PC-3 (cell line): ENCODE measurements around the gene PICALM. TPM values are rescaled to one million over a fixed set of nuclear protein-coding genes. Genes with fewer than 3 reads are reported as not detected.

ENCODE experiments used
- ATAC-seq: fragments of 200-7000 bp; cut with Tn5 transposase; 2 replicates; pipeline ENCODE4 v1.9.1; 2020; ENCODE audit warnings: mild to moderate bottlenecking, moderate library complexity
- BruUV-seq: library from RNA; stranded (reverse); fragments of 400-500 nt; replicated peaks from 2 replicates; lab custom pipeline; 2021; lab: Mats Ljungman, UMichigan
- CTCF ChIA-PET: fragments of 300-600 bp; sonication (Branson Sonifier 250); formaldehyde crosslinking; loops from one replicate; lab custom pipeline; 2022; ENCODE audit warnings: antibody characterized with exemption; lab: Charles Lee
- POLR2A ChIA-PET: fragments of 300-600 bp; sonication (Branson Sonifier 250); formaldehyde crosslinking; loops from one replicate; lab custom pipeline; 2022; ENCODE audit warnings: antibody characterized with exemption; ENCODE audit not compliant: unreplicated experiment; lab: Charles Lee
- DNase-seq: peaks from one replicate; pipeline ENCODE4 v3.0.0-alpha.2; 2015
- H2AFZ ChIP-seq: fragments of 300-600 bp; sonication (generic); 2 replicates; pipeline ENCODE4 v1.6.0; 2016; ENCODE audit warnings: antibody characterized with exemption, low read length
- H3F3A ChIP-seq: fragments of 300-600 bp; sonication (generic); one replicate; pipeline ENCODE4 v1.6.0; 2017; ENCODE audit warnings: antibody characterized with exemption, low read length, control low read depth, mild to moderate bottlenecking; ENCODE audit not compliant: unreplicated experiment
- H3K27ac ChIP-seq: fragments of 300-600 bp; sonication (generic); 2 replicates; pipeline ENCODE4 v1.5.1; 2016; ENCODE audit warnings: mild to moderate bottlenecking, low read length
- H3K27me3 ChIP-seq: fragments of 300-600 bp; sonication (generic); 2 replicates; pipeline ENCODE4 v1.6.1; 2016; ENCODE audit warnings: low read length, mixed read lengths
- H3K36me3 ChIP-seq: fragments of 300-600 bp; sonication (generic); 2 replicates; pipeline ENCODE4 v1.6.1; 2016; ENCODE audit warnings: low read depth, mixed run types, low read length, mixed read lengths
- H3K4me1 ChIP-seq: fragments of 300-600 bp; sonication (generic); 2 replicates; pipeline ENCODE4 v1.5.1; 2016; ENCODE audit warnings: low read length; ENCODE audit not compliant: insufficient read depth
- H3K4me2 ChIP-seq: fragments of 300-600 bp; sonication (generic); 2 replicates; pipeline ENCODE4 v1.6.0; 2016; ENCODE audit warnings: low read length
- H3K4me3 ChIP-seq: fragments of 300-600 bp; sonication (generic); 2 replicates; pipeline ENCODE4 v1.5.1; 2016; ENCODE audit warnings: mild to moderate bottlenecking, low read length, mixed read lengths
- H3K79me2 ChIP-seq: fragments of 300-600 bp; sonication (generic); 2 replicates; pipeline ENCODE4 v1.6.1; 2017; ENCODE audit warnings: low read length, mixed read lengths
- H3K9ac ChIP-seq: fragments of 300-600 bp; sonication (generic); 2 replicates; pipeline ENCODE4 v1.6.0; 2016; ENCODE audit warnings: mild to moderate bottlenecking, low read length
- H3K9me2 ChIP-seq: fragments of 300-600 bp; sonication (generic); replicated peaks from 2 replicates; pipeline ENCODE4 v1.6.1; 2016; ENCODE audit warnings: mixed run types, low read length, mixed read lengths
- H3K9me3 ChIP-seq: fragments of 300-600 bp; sonication (generic); 2 replicates; pipeline ENCODE4 v1.6.1; 2016; ENCODE audit warnings: low read length, mixed read lengths
- H4K20me1 ChIP-seq: fragments of 300-600 bp; sonication (generic); 2 replicates; pipeline ENCODE4 v1.6.1; 2016; ENCODE audit warnings: low read length, mixed read lengths
- CTCF ChIP-seq: fragments of 300-600 bp; sonication (generic); conservative IDR thresholded peaks from 2 replicates; pipeline ENCODE4 v1.5.1; 2017; ENCODE audit warnings: antibody characterized with exemption, low read depth, mild to moderate bottlenecking, low read length
- EZH2 ChIP-seq: fragments of 300-600 bp; sonication (generic); IDR thresholded peaks from one replicate; pipeline ENCODE4 v1.6.1; 2017; ENCODE audit warnings: antibody characterized with exemption, mild to moderate bottlenecking, low read length; ENCODE audit not compliant: unreplicated experiment
- EZH2phosphoT487 ChIP-seq: fragments of 300-600 bp; sonication (generic); IDR thresholded peaks from 2 replicates; pipeline ENCODE4 v1.6.1; 2018; ENCODE audit warnings: mild to moderate bottlenecking, antibody characterized with exemption, low read length, borderline replicate concordance
- intact Hi-C: fragments of 100-400 bp; cut with micrococcal nuclease; formaldehyde crosslinking; loops from 2 replicates; pipeline ENCODE4 v1.9.0; 2023
- total RNA-seq: library from RNA; depleted of rRNA; stranded (reverse); fragments of >200 nt; gene quantifications from 2 replicates; pipeline ENCODE4 v1.2.3, GENCODE V29; 2014

Gene PICALM
- total RNA-seq, 1 experiment from 2014 or later: 59.3 TPM

- peaks cover 35% of the 10 kb centered on the region for H3K79me2 ChIP-seq
- H4K20me1 ChIP-seq: peaks cover 25% of the 10 kb centered on the region
- no TSS peak for BruUV-seq
- no peaks in the 10 kb centered on the region for H3K27me3 ChIP-seq
- H3K36me3 ChIP-seq: no peaks in the 10 kb centered on the region
- ChIA-PET POLR2A (interaction anchor here (1.0 kb wide), 1 partner anchor 175 kb away, joined by 4 read pairs; no protein-coding TSS in a partner anchor), CTCF (interaction anchor here (1.0 kb wide), 1 partner anchor 215 kb away, joined by 3 read pairs; the partner anchor contains the start of gene CCDC83)
- peaks cover 20% of the 10 kb centered on the region for H3K4me1 ChIP-seq
- H3K9ac ChIP-seq: peak overlapping the region; percentile 90; the same call in 1 of the 2 replicates
- peak overlapping the region; percentile 63; the same call in 1 of the 2 replicates for H3K4me3 ChIP-seq
- no peaks in the 10 kb centered on the region for H3K9me2 ChIP-seq
- peak overlapping the region; percentile 93 for H2AFZ ChIP-seq
- no peaks in the 10 kb centered on the region for H3F3A ChIP-seq
- no peak for ATAC-seq
- H3K27ac ChIP-seq: peak overlapping the region; percentile 97
- intact Hi-C loops: no loop called here
- no peak for TF ChIP-seq EZH2
- no peak for TF ChIP-seq CTCF
- no peaks in the 10 kb centered on the region for H3K9me3 ChIP-seq
- no peak for DNase-seq
- H3K4me2 ChIP-seq: peak overlapping the region; percentile 91
Observed at GRCh38 chr11:86070142-86071056, 1.5 kb upstream of the PICALM start.

GRCh38 chr11:86069408-86070101 is 671 bp upstream of the PICALM start:
- ChIA-PET POLR2A (interaction anchor here (1.0 kb wide), 1 partner anchor 176 kb away, joined by 4 read pairs; no protein-coding TSS in a partner anchor), CTCF (interaction anchor here (0.7 to 1.0 kb wide), 2 partner anchors 149 to 215 kb away, joined by 3 to 4 read pairs; partner anchors contain the start of gene CCDC83)
- BruUV-seq: TSS peak; percentile 95
- Histone ChIP-seq H3K27ac (peak overlapping the region; percentile 97), H3K79me2 (peaks cover 43% of the 10 kb centered on the region), H3K36me3 (no peaks in the 10 kb centered on the region), H4K20me1 (peaks cover 27% of the 10 kb centered on the region), H3K9ac (peak overlapping the region; percentile 90), H3K4me3 (peak overlapping the region; percentile 63), H3K27me3 (no peaks in the 10 kb centered on the region), H3K9me3 (no peaks in the 10 kb centered on the region), H3K9me2 (no peaks in the 10 kb centered on the region), H3K4me1 (peaks cover 22% of the 10 kb centered on the region), H3K4me2 (peak overlapping the region; percentile 91), H2AFZ (peak overlapping the region; percentile 93), H3F3A (no peaks in the 10 kb centered on the region)
- peak; percentile 52 for ATAC-seq
- intact Hi-C loops: loop anchor here (2.0 kb wide), 2 partner anchors 113 to 175 kb away; partner anchors contain the start of gene EED
- TF ChIP-seq EZH2 (no peak), CTCF (no peak), EZH2phosphoT487 (no peak)
- DNase-seq: peak; percentile 75
